ENCODE data around the gene SCYGR2.

The SCYGR2 gene

DNA sequence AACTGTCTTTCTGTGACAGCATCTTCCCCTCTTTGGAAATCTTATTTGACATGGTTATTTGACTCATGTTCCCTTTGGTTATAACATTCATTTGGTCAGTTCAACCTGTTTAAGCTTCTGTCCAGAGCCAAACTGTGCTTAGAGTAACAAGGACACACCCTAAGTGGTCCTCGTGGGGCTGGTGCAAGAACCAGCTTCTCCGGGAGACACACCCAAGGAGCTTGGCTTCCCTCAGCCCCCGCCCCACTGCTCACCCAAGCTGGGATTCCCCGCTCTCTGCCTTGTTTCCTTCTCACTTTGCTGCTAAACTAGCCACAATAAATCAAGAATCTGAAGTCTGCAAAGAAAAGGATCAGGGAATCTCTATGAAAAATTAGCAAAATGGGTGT is 14.6 kb downstream of the SCYGR2 start:
- DNase-seq = no peak

DNA sequence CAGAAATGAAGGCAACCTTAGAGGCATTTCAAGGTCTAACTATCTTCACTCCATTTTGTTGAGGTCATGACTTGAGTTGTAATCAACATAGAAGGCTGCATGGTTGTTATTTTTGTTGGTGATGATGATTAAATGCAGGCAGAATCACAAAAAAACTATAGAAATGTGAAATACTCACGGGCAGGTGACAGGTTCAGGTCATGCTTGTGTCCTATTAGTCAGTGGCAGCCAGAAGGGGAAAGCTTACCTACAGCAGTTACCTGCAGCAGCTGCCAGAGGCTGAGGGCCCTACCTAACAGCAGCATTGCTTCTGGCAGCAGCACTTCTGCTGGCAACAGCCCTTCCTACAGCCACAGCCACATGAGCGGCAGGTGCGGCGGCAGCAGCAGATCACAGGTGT is 15.6 kb downstream of the SCYGR2 start:
- DNase-seq = no peak

DNA sequence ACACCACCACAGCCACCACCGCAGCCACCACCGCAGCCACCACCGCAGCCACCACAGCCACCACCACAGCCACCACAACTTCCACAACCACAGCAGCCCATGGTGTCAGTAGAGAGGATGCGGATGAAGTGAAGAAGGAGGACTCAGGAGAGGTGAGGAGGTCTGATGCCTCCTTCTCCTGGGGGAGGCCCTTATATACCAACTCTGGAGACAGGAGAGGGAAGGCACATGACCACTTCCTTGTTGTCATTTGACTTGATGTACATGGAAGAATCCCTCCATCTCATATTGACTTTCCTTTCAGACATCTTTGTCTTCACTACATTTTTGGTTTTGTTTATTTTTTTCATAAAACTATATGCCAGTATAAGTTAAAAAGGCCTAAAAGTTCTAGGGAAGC is 16.0 kb downstream of the SCYGR2 start, which contains the start of gene SCYGR3:
Gene SCYGR3, minus strand, starts transcription at position 101 of the 400 bp plus-strand sequence. Its CDS starts 0 bp downstream, at position 101.
- no peak for DNase-seq

DNA sequence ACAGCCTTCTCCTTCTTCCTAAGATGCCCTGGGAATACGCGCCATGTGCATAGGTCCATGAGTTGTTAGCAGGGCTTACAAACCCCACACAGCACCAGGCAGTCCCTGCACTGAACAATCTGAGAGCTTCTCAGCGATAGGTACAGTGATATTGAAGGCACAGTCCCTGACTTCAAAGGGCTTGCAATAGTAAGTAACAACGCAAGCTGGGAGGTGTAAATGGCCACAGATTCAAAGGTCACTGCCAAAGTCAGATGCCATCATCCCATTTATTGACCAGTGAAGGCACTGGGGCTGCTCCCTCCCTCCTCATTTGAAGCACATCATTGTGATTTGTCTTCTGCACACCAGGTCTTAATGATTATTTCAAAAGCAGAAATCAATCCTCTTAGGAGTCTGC is 16.5 kb downstream of the SCYGR2 start:
- DNase-seq = no peak

DNA sequence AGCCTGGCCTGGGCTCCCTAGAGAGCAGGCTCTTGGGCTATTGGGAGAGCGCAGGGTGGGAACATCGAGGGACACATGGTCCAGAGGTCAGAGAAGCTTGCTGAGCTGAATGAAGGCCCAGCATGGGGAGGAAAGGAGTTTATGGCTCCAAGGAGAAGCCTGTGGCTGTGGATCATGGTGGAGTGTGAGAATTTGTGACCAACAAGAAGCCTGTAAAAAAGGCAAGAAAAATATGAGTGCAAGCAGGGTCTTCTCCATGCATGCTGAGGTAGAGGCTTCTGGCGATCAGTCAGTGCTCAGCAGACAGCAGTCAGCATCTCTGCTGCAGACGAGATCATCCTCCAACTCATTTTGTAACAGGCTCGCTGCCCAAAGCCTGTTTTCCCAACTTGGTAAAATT is 17.2 kb downstream of the SCYGR2 start:
- no peak for DNase-seq

DNA sequence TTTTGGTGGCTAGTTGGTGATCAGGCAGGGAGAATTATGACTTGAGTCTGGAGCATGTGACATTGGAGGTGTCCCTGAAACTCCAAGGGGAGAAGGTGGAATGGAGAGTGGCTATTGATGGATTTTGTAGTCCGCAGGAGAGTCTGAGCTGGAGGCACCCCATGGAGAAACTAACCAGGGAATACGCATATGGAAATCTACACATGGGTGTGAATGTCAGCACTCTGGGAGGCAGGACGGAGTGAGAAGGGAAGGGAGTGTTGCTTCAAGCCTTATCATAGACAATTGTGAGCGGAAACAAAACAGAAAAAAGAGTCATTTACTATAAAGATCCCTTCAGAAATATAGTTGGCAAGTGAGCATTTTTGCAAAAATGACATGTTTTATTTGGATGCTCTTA is 17.9 kb downstream of the SCYGR2 start:
- no peak for DNase-seq

DNA sequence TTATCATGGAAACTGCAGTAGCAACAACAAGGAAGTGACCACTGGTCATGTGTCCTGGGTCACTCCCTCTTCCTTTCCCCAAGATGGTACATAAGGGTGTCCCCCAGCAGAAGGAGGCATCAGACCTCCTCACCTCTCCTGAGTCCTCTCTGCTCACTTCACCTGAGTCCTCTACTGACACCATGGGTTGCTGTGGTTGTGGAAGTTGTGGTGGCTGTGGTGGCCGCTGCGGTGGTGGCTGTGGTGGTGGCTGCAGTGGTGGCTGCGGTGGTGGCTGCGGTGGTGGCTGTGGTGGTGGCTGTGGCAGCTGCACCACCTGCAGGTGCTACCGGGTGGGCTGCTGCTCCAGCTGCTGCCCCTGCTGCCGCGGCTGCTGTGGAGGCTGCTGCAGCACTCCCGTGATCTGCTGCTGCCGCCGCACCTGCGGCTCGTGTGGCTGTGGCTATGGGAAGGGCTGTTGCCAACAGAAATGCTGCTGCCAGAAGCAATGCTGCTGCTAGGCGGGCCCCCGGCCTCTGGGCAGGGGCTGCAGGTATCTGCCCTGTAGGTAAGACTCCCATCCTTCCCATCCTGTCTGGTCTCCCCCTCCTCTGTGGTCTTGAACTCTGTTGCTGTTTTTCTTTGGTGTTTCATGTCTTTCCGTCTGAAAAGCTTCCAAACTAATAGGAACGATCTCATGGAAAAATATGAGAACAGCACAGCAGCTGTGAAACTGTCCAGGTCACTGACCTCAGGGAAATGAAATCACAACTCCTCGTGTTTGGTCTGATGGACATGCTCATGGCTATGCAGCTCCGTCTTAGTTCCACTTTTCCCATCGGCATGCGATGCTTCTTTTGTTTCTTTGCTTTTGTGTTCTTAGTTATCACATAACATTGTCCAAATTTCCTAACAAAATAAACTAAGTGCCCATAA is 18.9 kb downstream of the SCYGR2 start, which contains the start of gene SCYGR4:
Gene SCYGR4, plus strand, starts transcription at position 183 of the 915 bp plus-strand sequence. Its CDS starts 0 bp downstream, at position 183.
- no peak for DNase-seq

DNA sequence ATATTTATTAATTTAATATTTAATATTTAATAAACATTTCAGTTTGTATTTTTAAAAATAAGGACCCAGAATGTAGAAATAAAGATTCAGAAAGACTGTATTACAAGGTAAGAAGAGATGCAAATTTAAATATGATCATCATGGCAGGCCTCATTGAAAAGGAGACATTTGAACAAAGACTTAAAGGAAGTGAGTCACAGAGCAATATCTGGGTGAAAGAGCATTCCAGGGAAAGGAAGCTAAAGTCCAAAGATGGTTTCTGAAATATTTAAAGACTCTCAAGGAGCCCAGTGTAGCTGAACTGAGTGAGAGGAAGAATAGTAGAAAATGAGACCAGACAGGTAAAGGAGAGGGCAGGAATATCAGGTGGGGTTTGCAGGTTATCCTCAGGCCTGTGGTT is 24.5 kb downstream of the SCYGR2 start:
- no peak for DNase-seq

DNA sequence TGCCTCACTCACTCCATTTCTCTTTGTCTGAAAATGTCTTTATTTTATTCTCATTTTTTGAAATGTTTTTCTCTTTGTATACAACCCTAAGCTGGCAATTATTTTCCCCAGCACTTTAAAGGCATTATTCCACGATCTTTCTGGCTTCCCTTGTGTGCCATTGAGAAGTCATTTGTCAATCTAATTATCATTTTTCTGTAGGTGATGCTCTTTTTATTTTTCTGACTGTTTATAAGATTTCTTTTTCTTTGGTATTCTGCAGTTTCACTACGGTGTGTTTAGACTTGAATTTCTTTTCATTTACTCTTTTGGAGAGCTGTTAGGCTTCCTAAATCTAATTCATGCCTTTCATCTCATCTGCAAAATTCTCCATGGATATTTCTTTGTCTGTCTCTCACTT is 26.7 kb downstream of the SCYGR2 start:
- DNase-seq = no peak

DNA sequence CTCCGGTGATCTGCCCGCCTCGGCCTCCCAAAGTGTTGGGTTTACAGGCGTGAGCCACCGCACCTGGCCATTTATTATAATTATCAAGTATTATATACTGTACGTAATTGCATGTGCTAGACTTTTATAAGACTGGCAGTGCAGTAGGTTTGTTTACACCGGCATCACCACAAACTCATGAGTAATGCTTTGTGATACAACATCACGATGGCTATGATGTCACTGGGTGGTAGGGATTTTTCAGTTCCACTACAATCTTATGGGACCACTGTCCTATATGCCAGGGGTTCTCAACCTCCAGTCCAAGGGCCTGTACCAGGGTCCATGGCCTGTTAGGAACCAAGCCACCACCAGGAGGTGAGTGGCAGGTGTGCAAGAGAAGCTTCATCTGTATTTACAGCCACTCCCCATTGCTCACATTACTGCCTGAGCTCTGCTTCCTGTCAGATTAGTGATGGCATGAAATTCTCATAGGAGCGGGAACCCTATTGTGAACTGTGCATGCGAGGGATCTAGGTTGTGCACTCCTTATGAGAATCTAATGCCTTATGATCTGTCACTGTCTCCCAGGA is 28.0 kb downstream of the SCYGR2 start:
- no peak for DNase-seq

DNA sequence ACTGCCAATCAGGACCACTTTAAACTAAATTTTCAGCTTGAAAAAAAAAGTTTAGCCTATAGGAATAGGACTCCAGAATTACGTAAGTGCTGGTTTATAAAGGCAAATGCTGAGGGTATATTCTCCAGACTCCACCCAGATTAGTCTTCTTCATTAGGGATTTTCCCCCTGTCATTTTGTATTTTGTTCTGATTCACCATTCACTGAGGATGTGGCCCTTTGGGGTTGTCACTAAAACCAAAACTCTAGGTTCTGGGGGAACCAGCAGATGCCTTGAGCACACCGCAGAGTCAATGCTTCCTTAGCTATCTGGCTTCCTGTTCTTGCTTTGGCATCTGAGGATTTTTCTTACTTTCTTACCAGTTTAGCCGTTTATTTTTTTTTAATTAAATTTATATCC is 29.1 kb downstream of the SCYGR2 start:
- DNase-seq = no peak

DNA sequence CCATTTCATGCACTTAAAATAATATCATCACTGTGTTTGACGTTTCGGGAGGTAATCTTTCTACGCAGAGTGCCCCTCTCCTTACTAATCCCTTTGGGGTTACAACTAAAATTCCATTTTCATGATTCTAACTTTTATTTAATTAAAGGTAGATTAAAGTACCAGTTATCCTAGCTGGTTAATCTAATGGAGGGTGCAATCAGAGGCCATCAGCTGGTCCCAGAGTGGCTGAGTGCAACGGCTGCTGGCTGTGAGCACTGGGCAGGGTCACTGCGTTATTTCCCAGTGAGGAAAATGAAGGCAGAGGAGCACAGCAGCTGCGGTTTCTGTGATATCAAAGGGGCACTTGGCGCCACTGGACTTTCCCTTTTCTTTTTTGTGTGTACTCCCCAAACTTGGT is 30.7 kb downstream of the SCYGR2 start:
- DNase-seq = no peak

DNA sequence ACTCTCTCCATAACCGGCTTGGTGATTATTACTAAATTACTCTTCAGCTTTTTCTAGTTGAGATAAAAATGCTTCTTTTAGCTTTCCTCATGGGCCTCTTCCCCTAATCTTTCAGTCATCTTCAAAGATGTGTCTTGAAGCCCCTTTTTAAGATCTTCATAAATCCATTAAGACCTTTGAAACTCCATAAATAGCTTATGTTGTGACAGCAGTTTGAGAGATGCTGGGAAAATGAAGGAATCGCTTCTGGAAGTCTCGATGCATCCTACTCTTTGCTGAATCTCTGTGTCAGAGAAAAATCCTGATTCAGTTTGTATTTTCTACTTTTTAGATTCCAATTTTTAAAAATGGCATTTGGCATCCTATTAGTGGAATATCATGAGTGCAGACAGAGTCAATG is 31.6 kb downstream of the SCYGR2 start:
- no peak for DNase-seq

DNA sequence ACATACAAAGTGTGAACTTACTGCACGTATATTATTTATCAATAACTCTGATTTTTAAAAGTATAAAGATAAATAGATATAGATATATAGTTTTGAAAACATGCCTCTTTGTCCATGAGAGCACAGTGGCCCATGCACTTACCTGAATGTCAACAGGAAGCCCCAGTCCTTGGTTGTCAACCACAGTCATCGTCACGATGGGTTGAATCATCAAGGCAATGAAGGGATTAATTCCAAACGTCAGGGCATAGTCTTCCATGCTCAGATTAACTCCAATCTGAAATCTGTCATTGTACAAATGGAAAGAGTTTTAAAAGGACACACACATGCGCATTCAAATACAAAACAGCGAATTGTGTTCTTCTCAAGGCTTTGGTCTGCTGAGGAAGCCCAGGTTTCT is 34.1 kb downstream of the SCYGR2 start:
- no peak for DNase-seq

DNA sequence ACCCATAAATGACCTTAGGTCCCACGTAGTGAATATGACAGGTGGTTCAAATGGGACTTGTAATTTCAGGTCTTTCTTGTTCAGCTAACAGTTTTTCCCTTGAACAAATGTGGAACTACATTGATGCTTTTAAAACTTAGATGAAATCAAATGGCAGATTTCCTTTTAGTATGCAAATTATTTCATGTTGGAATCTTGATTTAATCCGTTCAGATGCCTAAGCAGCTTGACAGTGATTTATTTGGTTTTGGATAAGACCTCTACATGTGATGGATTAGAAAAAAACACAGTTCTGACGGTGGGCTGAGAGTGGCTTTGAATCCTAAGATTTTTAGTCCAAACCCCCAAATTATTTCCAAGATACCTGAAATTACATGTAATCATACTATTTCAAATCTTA is 35.5 kb downstream of the SCYGR2 start:
- no peak for DNase-seq

DNA sequence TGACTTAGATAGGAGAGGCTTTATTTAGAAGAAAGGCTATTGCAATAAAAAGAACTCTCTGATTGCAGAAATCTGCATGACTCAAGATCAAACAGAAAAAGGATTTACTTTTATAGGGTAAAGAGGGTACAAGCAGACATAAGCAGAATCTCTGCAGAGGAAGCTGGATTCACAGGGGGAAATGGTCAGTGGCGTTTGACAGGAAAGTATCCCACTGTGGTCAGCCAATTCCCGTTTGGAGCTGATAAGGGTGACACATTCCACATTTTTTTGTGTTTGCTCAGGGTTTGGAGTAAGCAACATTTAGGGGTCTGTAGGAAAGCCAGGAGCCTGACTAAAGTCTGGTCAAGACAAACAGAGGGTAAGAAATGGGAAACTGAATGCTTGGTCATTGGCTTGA is 44.0 kb downstream of the SCYGR2 start:
- no peak for DNase-seq

DNA sequence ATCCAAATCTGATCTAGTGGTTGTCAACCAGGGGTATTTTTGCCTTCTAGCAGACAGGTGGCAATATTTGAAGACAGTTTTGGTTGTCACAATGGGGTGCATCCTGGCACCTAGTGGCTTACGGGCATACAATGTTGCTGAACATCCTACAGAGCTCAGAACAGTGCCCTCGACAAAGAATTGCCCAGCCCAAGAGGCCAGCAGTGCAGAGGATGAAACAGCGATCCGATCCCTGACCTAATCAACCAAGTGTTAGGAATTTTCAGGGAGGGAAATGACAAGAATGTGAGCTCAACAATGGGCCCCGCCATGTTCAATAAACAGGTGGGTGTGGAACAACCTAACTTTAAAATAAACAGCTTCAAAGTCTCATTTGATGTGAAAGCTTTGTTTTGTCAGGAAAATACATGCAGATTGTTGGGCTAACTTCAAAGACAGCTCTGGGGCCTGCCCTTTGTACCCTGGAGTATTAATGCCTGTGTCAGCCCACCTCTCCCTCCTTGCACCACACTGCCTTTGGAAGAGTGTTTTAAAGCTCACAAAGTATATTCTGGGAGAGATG is 45.4 kb downstream of the SCYGR2 start:
- no peak for DNase-seq
